HG02973 (cell line): Measurements from ENCODE around the gene RAPGEF3.

Experiments used
- ATAC-seq: cut with Tn5 transposase; IDR thresholded peaks from one replicate; pipeline ENCODE4 v1.9.1; 2021; ENCODE audit warnings: moderate library complexity; ENCODE audit not compliant: unreplicated experiment

RAPGEF3 gene

GRCh38 chr12:47725091-47725772 lies 33.4 kb downstream of the RAPGEF3 start, which contains the start of gene ENDOU:
TSS of gene ENDOU (minus strand) at chr12:47725490. CDS start at chr12:47725413, 77 bp downstream.
- no peak for ATAC-seq

GRCh38 chr12:47722941-47723631 lies 35.6 kb downstream of the RAPGEF3 start:
- no peak for ATAC-seq

GRCh38 chr12:47722136-47722834 lies 36.4 kb downstream of the RAPGEF3 start:
- no peak for ATAC-seq

GRCh38 chr12:47721431-47721973 lies 37.2 kb downstream of the RAPGEF3 start:
- ATAC-seq: no peak

GRCh38 chr12:47718531-47718930 lies 40.1 kb downstream of the RAPGEF3 start:
- ATAC-seq: no peak

GRCh38 chr12:47717443-47718193 lies 41.1 kb downstream of the RAPGEF3 start:
- ATAC-seq: no peak

GRCh38 chr12:47717046-47717442 lies 41.6 kb downstream of the RAPGEF3 start:
- no peak for ATAC-seq

GRCh38 chr12:47715877-47716548 lies 42.7 kb downstream of the RAPGEF3 start:
- no peak for ATAC-seq

GRCh38 chr12:47715393-47715876 lies 43.2 kb downstream of the RAPGEF3 start:
- peak; percentile 59 for ATAC-seq

- ATAC-seq: peak; percentile 12
These were observed 43.8 kb downstream of the RAPGEF3 start for GRCh38 chr12:47714826-47715386.

- ATAC-seq: no peak
These were observed 46.5 kb downstream of the RAPGEF3 start for GRCh38 chr12:47712171-47712570.

- ATAC-seq: no peak
These were observed 47.2 kb downstream of the RAPGEF3 start for GRCh38 chr12:47711448-47711847.

- no peak for ATAC-seq
These were observed 48.4 kb downstream of the RAPGEF3 start for GRCh38 chr12:47710278-47710677.

GRCh38 chr12:47709671-47710070 lies 49.0 kb downstream of the RAPGEF3 start:
- ATAC-seq: no peak

GRCh38 chr12:47709237-47709636 lies 49.4 kb downstream of the RAPGEF3 start:
- no peak for ATAC-seq

GRCh38 chr12:47707905-47708543 lies 50.7 kb downstream of the RAPGEF3 start:
- no peak for ATAC-seq

GRCh38 chr12:47707355-47707754 lies 51.3 kb downstream of the RAPGEF3 start:
- ATAC-seq: no peak

- ATAC-seq: peak; percentile 74
These were observed 52.9 kb downstream of the RAPGEF3 start, which contains the start of gene RPAP3 for GRCh38 chr12:47705566-47706425. TSS of gene RPAP3 (minus strand) at chr12:47706030. CDS start at chr12:47702840, 3,190 bp downstream.
